ENCODE measurements around the gene MLH1.

- no peak for TF ChIP-seq CTCF (IDR thresholded peaks at IDR 0.05; ENCODE audit: low read length)
- no peak for TF ChIP-seq EZH2 (IDR thresholded peaks at IDR 0.05; ENCODE audit: borderline replicate concordance, low read length)
These were observed 5.0 kb upstream of the MLH1 start for GRCh38 chr3:36988356-36988755.
